Tibial artery (tissue), 4 donors: ENCODE results near the gene TMEM158.

Experiments
- DNase-seq, 2 donors: peaks; one replicate each; pipeline ENCODE4 v3.0.0-alpha.2; 2019
- H3K27ac ChIP-seq, 2 donors: fragments of 200-600 bp; sonication (generic) in 1 of 2; 1 replicate in 1 of 2; 2 replicates in 1 of 2; pipeline ENCODE4 v1.5.1; 2018 to 2019; ENCODE audit warnings: mild to moderate bottlenecking in 1 of 2
- H3K27me3 ChIP-seq, 2 donors: fragments of 200-600 bp; sonication (generic) in 1 of 2; one replicate each; pipeline versions ENCODE4 v1.5.1 to v1.6.0; 2016 to 2019
- H3K36me3 ChIP-seq, 3 donors: fragments of 200-600 bp; sonication (generic) in 2 of 3; one replicate each; pipeline ENCODE4 v1.5.1; 2016 to 2019; ENCODE audit warnings: mild to moderate bottlenecking in 2 of 3
- H3K4me1 ChIP-seq, 4 donors: fragments of 200-600 bp; sonication (generic) in 2 of 4; 1 replicate in 3 of 4; 2 replicates in 1 of 4; pipeline ENCODE4 v1.5.1; 2016 to 2019
- H3K4me3 ChIP-seq, 2 donors: fragments of 200-600 bp; sonication (generic) in 1 of 2; 1 replicate in 1 of 2; 2 replicates in 1 of 2; pipeline ENCODE4 v1.5.1; 2018 to 2019; ENCODE audit warnings: mild to moderate bottlenecking in 2 of 2
- H3K9me3 ChIP-seq, 3 donors: fragments of 200-600 bp; sonication (generic) in 1 of 3; one replicate each; pipeline ENCODE4 v1.5.1; 2016 to 2019
- CTCF ChIP-seq, 2 experiments: fragments of 200-600 bp in 1 of 2; fragments of 450-650 bp in 1 of 2; IDR thresholded peaks; one replicate each; pipeline ENCODE4 v1.5.1; 2017 to 2019; ENCODE audit warnings: antibody characterized with exemption in 2 of 2, mild to moderate bottlenecking in 1 of 2, moderate library complexity in 1 of 2
- intact Hi-C: fragments of 100-400 bp; cut with DNase I; formaldehyde crosslinking; loops from one replicate; pipeline ENCODE4 v1.15.0; 2023; ENCODE audit warnings: low total_unique reads

The TMEM158 gene

GRCh38 chr3:45241206-45241605 lies 15.1 kb upstream of the TMEM158 start:
- H3K9me3 ChIP-seq = no peaks in the 10 kb centered on the region
- TF ChIP-seq CTCF (IDR thresholded peaks at IDR 0.05) = no peak
- intact Hi-C loops = no loop called here
- peaks cover 0 to 8% of the 10 kb centered on the region in 2 donors for H3K27me3 ChIP-seq
- H3K27ac ChIP-seq = no peak overlapping the region
- H3K36me3 ChIP-seq = no peaks in the 10 kb centered on the region
- no peak overlapping the region for H3K4me3 ChIP-seq
- no peak for DNase-seq
- H3K4me1 ChIP-seq = no peaks in the 10 kb centered on the region

DNA sequence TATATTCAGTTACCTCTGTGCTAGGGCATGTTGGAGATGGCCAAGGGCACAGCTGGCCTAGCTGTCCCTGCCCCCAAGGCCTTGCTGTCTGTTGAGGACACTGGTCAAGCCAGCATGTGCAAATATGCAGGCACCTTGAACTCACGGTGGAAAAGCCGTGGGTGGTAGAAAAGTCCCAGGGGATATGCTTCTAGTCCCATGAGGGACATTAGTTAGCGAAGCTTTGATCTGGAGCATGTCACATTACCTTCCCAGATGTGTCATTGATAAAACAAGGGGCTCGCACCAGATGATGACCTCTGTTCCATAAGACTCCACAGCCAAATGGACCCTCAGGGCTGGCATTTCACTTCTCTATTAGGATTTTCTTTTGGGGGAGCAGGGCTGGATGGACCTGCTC lies 14.2 kb upstream of the TMEM158 start:
- Histone ChIP-seq H3K36me3 (no peaks in the 10 kb centered on the region), H3K27ac (no peak overlapping the region), H3K27me3 (peaks cover 0 to 8% of the 10 kb centered on the region in 2 donors), H3K9me3 (no peaks in the 10 kb centered on the region), H3K4me1 (no peaks in the 10 kb centered on the region), H3K4me3 (no peak overlapping the region)
- TF ChIP-seq CTCF (IDR thresholded peaks at IDR 0.05) = no peak
- intact Hi-C loops = no loop called here
- no peak for DNase-seq

DNA sequence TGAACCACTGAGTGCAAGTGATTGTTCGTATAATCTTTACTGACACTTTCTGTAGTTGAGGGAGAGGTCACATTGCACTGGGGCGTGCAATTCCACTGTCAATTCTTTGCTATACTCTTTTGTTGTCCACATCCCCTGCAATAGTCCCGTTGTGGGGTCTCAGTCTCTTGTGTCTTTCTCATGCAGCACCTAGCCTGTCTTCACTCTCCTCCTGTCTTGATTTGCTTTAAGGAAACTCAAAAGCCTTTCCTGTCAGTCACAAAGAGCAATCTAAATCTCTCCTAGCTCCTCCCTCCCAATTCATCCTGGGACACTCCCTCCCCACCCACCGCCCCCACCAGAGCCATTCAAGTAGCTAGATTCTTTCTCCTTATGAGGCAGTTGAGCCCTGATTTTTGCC lies 13.2 kb upstream of the TMEM158 start:
- no peaks in the 10 kb centered on the region for H3K36me3 ChIP-seq
- TF ChIP-seq CTCF (IDR thresholded peaks at IDR 0.05) = no peak
- peaks cover 0 to 8% of the 10 kb centered on the region in 2 donors for H3K27me3 ChIP-seq
- H3K27ac ChIP-seq = no peak overlapping the region
- H3K9me3 ChIP-seq = no peaks in the 10 kb centered on the region
- intact Hi-C loops = no loop called here
- DNase-seq = no peak
- H3K4me1 ChIP-seq = no peaks in the 10 kb centered on the region
- no peak overlapping the region for H3K4me3 ChIP-seq

DNA sequence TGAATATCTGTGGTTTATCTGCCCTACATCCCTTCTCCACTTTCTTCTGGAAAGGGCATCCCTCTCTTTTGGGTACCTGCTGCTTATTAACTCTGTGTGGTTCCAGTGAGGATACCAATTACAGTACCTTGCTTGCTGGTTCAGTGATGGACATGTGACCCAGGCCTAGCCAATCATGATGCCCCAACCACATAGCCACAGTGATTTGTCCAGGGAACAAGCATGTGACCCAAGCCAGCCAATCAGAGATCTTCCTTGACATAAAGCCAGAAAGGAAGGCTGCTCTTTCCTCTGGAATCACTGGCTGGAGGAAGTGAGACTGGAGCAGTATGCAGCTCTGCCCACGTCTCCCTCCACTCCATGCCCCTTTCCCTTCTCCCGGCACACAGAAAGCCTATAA lies 10.9 kb upstream of the TMEM158 start:
- no peak for TF ChIP-seq CTCF (IDR thresholded peaks at IDR 0.05)
- no peak for DNase-seq
- no peaks in the 10 kb centered on the region for H3K9me3 ChIP-seq
- H3K4me1 ChIP-seq = no peaks in the 10 kb centered on the region
- intact Hi-C loops = no loop called here
- H3K27ac ChIP-seq = no peak overlapping the region
- peaks cover 0 to 8% of the 10 kb centered on the region in 2 donors for H3K27me3 ChIP-seq
- no peak overlapping the region for H3K4me3 ChIP-seq
- H3K36me3 ChIP-seq = no peaks in the 10 kb centered on the region

DNA sequence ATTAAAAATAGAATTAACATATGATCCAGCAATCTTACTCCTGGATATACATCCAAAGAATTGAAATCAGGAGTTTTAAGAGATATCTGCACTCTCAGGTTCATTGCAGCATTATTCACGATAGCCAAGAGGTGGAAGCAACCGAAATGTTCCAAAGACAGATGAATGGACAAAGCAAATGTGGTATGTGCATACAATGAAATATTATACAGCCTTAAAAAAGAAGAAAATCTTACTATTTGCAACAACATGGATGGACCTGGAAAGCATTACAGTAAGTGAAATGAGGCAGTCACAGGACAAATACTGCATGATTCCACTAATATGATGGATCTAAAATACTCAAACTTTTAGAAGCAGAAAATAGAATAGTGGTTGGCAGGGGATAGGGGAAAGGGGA lies 9.3 kb upstream of the TMEM158 start:
- H3K9me3 ChIP-seq = no peaks in the 10 kb centered on the region
- no peak overlapping the region for H3K4me3 ChIP-seq
- peaks cover 0 to 5% of the 10 kb centered on the region in 2 donors for H3K27me3 ChIP-seq
- no peak for DNase-seq
- no peak for TF ChIP-seq CTCF (IDR thresholded peaks at IDR 0.05)
- no peaks in the 10 kb centered on the region for H3K36me3 ChIP-seq
- intact Hi-C loops = no loop called here
- no peak overlapping the region for H3K27ac ChIP-seq
- H3K4me1 ChIP-seq = no peaks in the 10 kb centered on the region

DNA sequence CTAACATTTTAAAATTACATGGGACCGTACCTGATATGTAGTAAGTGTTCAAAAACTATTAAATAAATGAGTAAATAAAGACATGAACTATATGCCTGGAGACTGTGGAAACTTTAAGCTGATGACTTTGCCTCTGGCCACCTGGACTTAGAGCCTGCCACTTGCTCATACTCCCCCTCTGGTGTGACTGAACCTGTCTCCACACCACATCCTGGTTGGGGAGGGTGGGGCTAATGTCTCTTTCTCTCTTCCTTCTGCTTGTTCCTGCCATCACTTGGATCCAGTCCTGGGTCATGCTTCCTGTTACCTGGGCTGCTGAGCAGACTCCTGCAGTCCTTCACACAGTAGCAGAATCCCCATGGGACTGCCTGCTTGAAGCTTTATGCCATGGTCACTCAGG lies 8.2 kb upstream of the TMEM158 start:
- intact Hi-C loops = no loop called here
- Histone ChIP-seq H3K9me3 (no peaks in the 10 kb centered on the region), H3K36me3 (no peaks in the 10 kb centered on the region), H3K4me3 (no peak overlapping the region), H3K4me1 (no peaks in the 10 kb centered on the region), H3K27me3 (peaks cover 0 to 8% of the 10 kb centered on the region in 2 donors), H3K27ac (no peak overlapping the region)
- no peak for TF ChIP-seq CTCF (IDR thresholded peaks at IDR 0.05)
- DNase-seq = no peak
